ENCODE results near the gene TRNAU1AP.

The TRNAU1AP gene

DNA sequence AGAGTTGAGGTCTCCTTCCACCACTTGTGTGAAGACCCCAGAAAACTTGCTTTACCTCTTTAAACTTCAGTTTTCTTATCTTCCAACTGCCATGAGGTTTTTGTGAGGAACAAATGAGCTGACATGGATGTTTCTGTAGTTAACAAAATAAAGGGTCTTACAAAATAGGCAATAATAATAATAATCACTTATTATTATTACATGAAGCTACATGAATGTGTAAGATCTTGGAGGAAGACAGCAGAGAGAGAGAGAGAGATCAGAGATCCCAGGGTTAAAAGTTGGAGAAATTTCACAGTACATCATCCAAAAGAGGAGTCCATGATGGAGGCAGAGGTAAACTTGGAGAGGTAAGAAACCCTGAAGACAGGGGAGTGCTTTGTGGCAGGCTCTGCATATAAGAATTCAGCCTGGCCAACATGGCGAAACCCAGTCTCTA is 36.3 kb upstream of the TRNAU1AP start:
- WGBS (ENCODE audit: extremely low coverage, insufficient coverage, insufficient read length) = no CpG with 5 or more reads among the region's 1 CpG
- peak in 1 of 2 donors; percentile 21 for DNase-seq

DNA sequence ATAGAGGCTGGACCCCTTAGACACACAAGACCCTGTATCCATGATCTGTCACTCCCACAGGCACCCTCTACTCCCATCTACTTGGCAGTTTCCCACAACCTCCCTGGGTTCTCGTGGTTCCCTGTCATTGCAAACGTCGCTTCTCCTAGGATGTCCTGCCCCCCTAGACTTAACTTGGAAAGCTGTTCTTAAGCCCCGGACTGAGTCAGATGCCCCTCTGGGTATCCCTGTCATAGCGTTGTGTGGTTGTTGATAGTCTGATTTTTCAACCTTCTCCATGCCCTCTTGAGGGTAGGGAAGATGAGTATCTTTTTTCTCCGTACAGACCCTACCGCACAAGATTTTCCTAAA is 35.3 kb upstream of the TRNAU1AP start:
- Histone ChIP-seq H3K14ac (ENCODE audit: low read length) (peak overlapping the region; percentile 14), H3K27ac (ENCODE audit: low read depth, low read length) (peak overlapping the region; percentile 86), H3K4ac (ENCODE audit: low read depth, low read length) (peak overlapping the region; percentile 9), H2BK12ac (ENCODE audit: low read length) (peak overlapping the region; percentile 51), H3K27me3 (ENCODE audit: insufficient read depth, low read length) (no peaks in the 10 kb centered on the region), H3K79me1 (ENCODE audit: low read length) (peaks cover 43% of the 10 kb centered on the region), H2BK5ac (ENCODE audit: low read depth, low read length, poor library complexity) (peak overlapping the region; percentile 35), H3K79me2 (ENCODE audit: control insufficient read depth, insufficient read depth, low read length, poor library complexity) (peaks cover 28% of the 10 kb centered on the region), H3K36me3 (ENCODE audit: control insufficient read depth in 1 of 2, insufficient read depth in 2 of 2, low read length in 2 of 2) (peaks cover 3 to 10% of the 10 kb centered on the region in 2 experiments), H2AK5ac (ENCODE audit: low read length) (no peak overlapping the region), H4K12ac (ENCODE audit: low read depth, low read length) (no peak overlapping the region), H3K4me2 (ENCODE audit: low read length) (peak overlapping the region; percentile 79), H3K4me1 (ENCODE audit: control insufficient read depth in 1 of 2, insufficient read depth in 2 of 2, low read length in 2 of 2) (peaks cover 26 to 31% of the 10 kb centered on the region in 2 experiments), H3K9me3 (ENCODE audit: insufficient read depth, low read depth, low read length) (no peaks in the 10 kb centered on the region), H3K18ac (ENCODE audit: low read length) (no peak overlapping the region), H4K8ac (ENCODE audit: low read depth, low read length) (peak overlapping the region; percentile 32), H2AFZ (ENCODE audit: insufficient read depth, low read length, poor library complexity) (no peak overlapping the region), H2BK120ac (ENCODE audit: insufficient read depth, low read length, poor library complexity) (peak overlapping the region; percentile 77), H3K4me3 (ENCODE audit: low read depth, low read length) (no peak overlapping the region), H3K23ac (ENCODE audit: low read length) (no peak overlapping the region), H4K91ac (ENCODE audit: low read depth, low read length) (peak overlapping the region; percentile 42), H3K9ac (ENCODE audit: low read length) (peak overlapping the region; percentile 42)
- no peak for DNase-seq
- no CpG with 5 or more reads among the region's 7 CpGs for WGBS (ENCODE audit: extremely low coverage, insufficient coverage, insufficient read length)

More for the DNA sequence above, 36.3 kb upstream of the TRNAU1AP start:
- H3K4me2 ChIP-seq (ENCODE audit: low read length) = no peak overlapping the region
- no peaks in the 10 kb centered on the region for H3K9me3 ChIP-seq (ENCODE audit: insufficient read depth, low read depth, low read length)
- H2BK12ac ChIP-seq (ENCODE audit: low read length) = no peak overlapping the region
- no peak overlapping the region for H3K14ac ChIP-seq (ENCODE audit: low read length)
- no peaks in the 10 kb centered on the region for H3K27me3 ChIP-seq (ENCODE audit: insufficient read depth, low read length)
- H4K91ac ChIP-seq (ENCODE audit: low read depth, low read length) = no peak overlapping the region
- H2AFZ ChIP-seq (ENCODE audit: insufficient read depth, low read length, poor library complexity) = no peak overlapping the region
- no peak overlapping the region for H3K18ac ChIP-seq (ENCODE audit: low read length)
- H4K8ac ChIP-seq (ENCODE audit: low read depth, low read length) = no peak overlapping the region
- H3K27ac ChIP-seq (ENCODE audit: low read depth, low read length) = no peak overlapping the region
- no peak overlapping the region for H3K9ac ChIP-seq (ENCODE audit: low read length)
- no peak overlapping the region for H2BK5ac ChIP-seq (ENCODE audit: low read depth, low read length, poor library complexity)
- H3K36me3 ChIP-seq (ENCODE audit: control insufficient read depth in 1 of 2, insufficient read depth in 2 of 2, low read length in 2 of 2) = peaks cover 9 to 11% of the 10 kb centered on the region in 2 experiments
- no peak overlapping the region for H3K4me3 ChIP-seq (ENCODE audit: low read depth, low read length)
- peaks cover 18 to 22% of the 10 kb centered on the region in 2 experiments for H3K4me1 ChIP-seq (ENCODE audit: control insufficient read depth in 1 of 2, insufficient read depth in 2 of 2, low read length in 2 of 2)
- H3K23ac ChIP-seq (ENCODE audit: low read length) = no peak overlapping the region
- peaks cover 33% of the 10 kb centered on the region for H3K79me1 ChIP-seq (ENCODE audit: low read length)
- no peak overlapping the region for H4K12ac ChIP-seq (ENCODE audit: low read depth, low read length)
- no peak overlapping the region for H2BK120ac ChIP-seq (ENCODE audit: insufficient read depth, low read length, poor library complexity)
- H2AK5ac ChIP-seq (ENCODE audit: low read length) = no peak overlapping the region
- H3K79me2 ChIP-seq (ENCODE audit: control insufficient read depth, insufficient read depth, low read length, poor library complexity) = peaks cover 19% of the 10 kb centered on the region
- H3K4ac ChIP-seq (ENCODE audit: low read depth, low read length) = no peak overlapping the region

DNA sequence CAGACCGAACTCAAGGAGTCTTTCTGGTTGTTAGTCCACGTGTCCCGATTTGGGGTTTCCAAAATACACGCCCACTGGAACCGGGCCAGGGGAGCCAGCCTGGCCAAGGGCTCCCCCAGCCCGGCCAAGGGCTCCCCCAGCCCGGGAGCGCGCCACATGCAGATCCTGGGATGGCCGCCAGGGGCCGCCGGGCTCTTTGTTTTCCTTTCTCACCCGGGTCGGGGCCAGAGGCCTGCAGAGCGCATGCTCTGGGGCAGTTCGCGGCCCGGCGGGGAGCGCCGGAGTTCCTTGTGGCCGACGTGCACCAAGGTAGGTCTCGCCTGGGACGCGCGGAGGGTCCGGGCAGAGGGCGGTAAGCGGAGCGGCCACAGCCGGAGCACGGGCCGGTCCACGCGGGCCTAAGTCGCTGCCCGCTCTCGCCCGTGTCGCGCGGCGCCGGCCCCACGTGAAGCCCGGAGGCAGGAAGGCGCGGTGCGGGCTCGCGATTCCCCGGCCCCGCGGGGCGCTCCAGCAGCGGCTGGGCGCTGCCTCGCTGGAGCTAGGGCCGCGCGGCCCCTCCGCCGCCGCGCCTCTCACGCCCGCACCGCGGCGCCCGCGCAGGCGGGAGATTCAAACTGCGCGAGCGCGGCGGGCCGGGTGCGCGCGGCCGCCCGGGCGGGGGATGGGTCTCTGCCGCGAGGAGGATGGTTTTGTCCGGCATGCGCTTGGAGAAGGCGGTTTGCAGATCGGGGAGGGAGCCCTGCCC is 34.7 kb upstream of the TRNAU1AP start:
- Histone ChIP-seq H3K27me3 (ENCODE audit: insufficient read depth, low read length) (no peaks in the 10 kb centered on the region), H2BK5ac (ENCODE audit: low read depth, low read length, poor library complexity) (peak overlapping the region; percentile 100), H2AK5ac (ENCODE audit: low read length) (peak overlapping the region; percentile 90), H3K4ac (ENCODE audit: low read depth, low read length) (peak overlapping the region; percentile 99), H3K23ac (ENCODE audit: low read length) (no peak overlapping the region), H3K79me1 (ENCODE audit: low read length) (peaks cover 45% of the 10 kb centered on the region), H2BK120ac (ENCODE audit: insufficient read depth, low read length, poor library complexity) (peak overlapping the region; percentile 100), H4K8ac (ENCODE audit: low read depth, low read length) (peak overlapping the region; percentile 100), H4K91ac (ENCODE audit: low read depth, low read length) (peak overlapping the region; percentile 97), H3K36me3 (ENCODE audit: control insufficient read depth in 1 of 2, insufficient read depth in 2 of 2, low read length in 2 of 2) (peaks cover 3 to 10% of the 10 kb centered on the region in 2 experiments), H3K4me1 (ENCODE audit: control insufficient read depth in 1 of 2, insufficient read depth in 2 of 2, low read length in 2 of 2) (peaks cover 27 to 33% of the 10 kb centered on the region in 2 experiments), H3K9ac (ENCODE audit: low read length) (peak overlapping the region; percentile 89), H2BK12ac (ENCODE audit: low read length) (peak overlapping the region; percentile 81), H4K12ac (ENCODE audit: low read depth, low read length) (peak overlapping the region; percentile 99), H2AFZ (ENCODE audit: insufficient read depth, low read length, poor library complexity) (peak overlapping the region; percentile 88), H3K18ac (ENCODE audit: low read length) (peak overlapping the region; percentile 100), H3K14ac (ENCODE audit: low read length) (peak overlapping the region; percentile 100), H3K4me3 (ENCODE audit: low read depth, low read length) (peak overlapping the region; percentile 86), H3K4me2 (ENCODE audit: low read length) (peak overlapping the region; percentile 79), H3K9me3 (ENCODE audit: insufficient read depth, low read depth, low read length) (no peaks in the 10 kb centered on the region), H3K27ac (ENCODE audit: low read depth, low read length) (peak overlapping the region; percentile 86), H3K79me2 (ENCODE audit: control insufficient read depth, insufficient read depth, low read length, poor library complexity) (peaks cover 28% of the 10 kb centered on the region)
- WGBS (ENCODE audit: extremely low coverage, insufficient coverage, insufficient read length) = no CpG with 5 or more reads among the region's 92 CpGs
- DNase-seq = peak; percentile 87 to 93

DNA sequence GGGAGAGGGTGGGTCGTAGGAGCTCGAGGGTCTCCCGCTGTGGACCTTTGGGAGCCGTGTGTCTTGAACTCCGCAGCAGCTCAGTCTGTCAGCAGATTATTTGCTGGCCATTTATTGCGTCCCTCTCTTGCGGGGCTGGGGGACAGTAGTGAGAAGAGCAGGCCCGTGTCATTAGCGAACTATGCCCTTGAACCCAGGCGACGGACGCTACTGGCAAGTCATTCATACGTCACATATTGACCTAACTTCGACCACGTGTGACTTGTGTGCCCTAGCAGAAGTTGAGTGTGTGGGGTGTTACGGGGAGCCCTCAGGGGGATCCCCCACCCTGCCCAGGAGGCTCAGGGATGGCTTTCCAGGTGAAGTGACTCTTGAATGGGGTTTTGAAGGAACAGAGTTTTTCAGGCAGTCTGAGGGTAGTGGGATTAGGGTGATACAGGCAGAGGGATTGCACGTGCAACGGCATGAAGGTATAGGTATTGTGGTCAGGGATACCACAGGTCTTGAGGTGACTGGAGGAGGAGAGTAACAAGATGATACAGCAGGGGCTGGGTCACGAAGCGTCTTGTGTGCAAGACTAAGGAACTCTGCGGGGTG is 34.0 kb upstream of the TRNAU1AP start:
- WGBS (ENCODE audit: extremely low coverage, insufficient coverage, insufficient read length) = no CpG with 5 or more reads among the region's 21 CpGs
- peak overlapping the region; percentile 86 for H2BK120ac ChIP-seq (ENCODE audit: insufficient read depth, low read length, poor library complexity)

More for the DNA sequence above, 34.0 kb upstream of the TRNAU1AP start:
- H3K4me2 ChIP-seq (ENCODE audit: low read length) = peak overlapping the region; percentile 79
- peak overlapping the region; percentile 86 for H3K4me3 ChIP-seq (ENCODE audit: low read depth, low read length)
- peak in 1 of 2 donors; percentile 27 for DNase-seq
- peak overlapping the region; percentile 42 for H2AFZ ChIP-seq (ENCODE audit: insufficient read depth, low read length, poor library complexity)
- H3K36me3 ChIP-seq (ENCODE audit: control insufficient read depth in 1 of 2, insufficient read depth in 2 of 2, low read length in 2 of 2) = peaks cover 2 to 6% of the 10 kb centered on the region in 2 experiments
- peak overlapping the region; percentile 42 for H2BK12ac ChIP-seq (ENCODE audit: low read length)
- peak overlapping the region; percentile 89 for H3K9ac ChIP-seq (ENCODE audit: low read length)
- H3K4ac ChIP-seq (ENCODE audit: low read depth, low read length) = peak overlapping the region; percentile 78
- peak overlapping the region; percentile 90 for H2AK5ac ChIP-seq (ENCODE audit: low read length)
- peak overlapping the region; percentile 80 for H4K8ac ChIP-seq (ENCODE audit: low read depth, low read length)
- H4K12ac ChIP-seq (ENCODE audit: low read depth, low read length) = peak overlapping the region; percentile 78
- H3K79me2 ChIP-seq (ENCODE audit: control insufficient read depth, insufficient read depth, low read length, poor library complexity) = peaks cover 32% of the 10 kb centered on the region
- peak overlapping the region; percentile 94 for H3K14ac ChIP-seq (ENCODE audit: low read length)
- H3K27me3 ChIP-seq (ENCODE audit: insufficient read depth, low read length) = no peaks in the 10 kb centered on the region
- peak overlapping the region; percentile 100 for H2BK5ac ChIP-seq (ENCODE audit: low read depth, low read length, poor library complexity)
- H3K23ac ChIP-seq (ENCODE audit: low read length) = no peak overlapping the region
- peak overlapping the region; percentile 97 for H4K91ac ChIP-seq (ENCODE audit: low read depth, low read length)
- no peaks in the 10 kb centered on the region for H3K9me3 ChIP-seq (ENCODE audit: insufficient read depth, low read depth, low read length)
- peak overlapping the region; percentile 86 for H3K27ac ChIP-seq (ENCODE audit: low read depth, low read length)
- peaks cover 34 to 40% of the 10 kb centered on the region in 2 experiments for H3K4me1 ChIP-seq (ENCODE audit: control insufficient read depth in 1 of 2, insufficient read depth in 2 of 2, low read length in 2 of 2)
- H3K18ac ChIP-seq (ENCODE audit: low read length) = peak overlapping the region; percentile 87
- peaks cover 52% of the 10 kb centered on the region for H3K79me1 ChIP-seq (ENCODE audit: low read length)

Data from trophoblast cell (in vitro differentiated cells and primary cell).